ENCODE measurements around the gene MYCT1.

MYCT1 gene

DNA sequence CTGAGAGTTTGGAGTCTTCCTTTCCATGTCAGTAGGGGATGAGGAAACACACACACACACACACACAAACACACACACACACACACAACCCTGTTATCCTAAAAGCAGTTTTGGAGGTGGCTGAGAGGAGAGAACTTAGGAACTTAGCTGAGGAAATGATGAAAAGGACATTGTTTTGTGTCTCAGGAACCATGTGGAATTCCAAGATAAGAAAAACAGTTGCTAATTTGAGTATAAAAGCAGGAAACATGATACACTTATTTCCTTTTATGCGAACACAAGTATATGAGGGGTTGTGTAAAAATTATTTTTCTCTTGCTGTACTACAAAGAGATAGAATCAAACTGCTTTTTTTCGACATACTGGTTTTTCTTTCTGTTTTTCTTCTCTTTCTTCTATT is at the start of gene MYCT1:
Gene MYCT1, plus strand, starts transcription at position 264 of the 400 bp plus-strand sequence. Its CDS starts 6 bp downstream, at position 270.
- no peak within 1 kb of the TSS for H3K4me3 ChIP-seq (ENCODE audit: low read length)
- DNase-seq (ENCODE audit: low read depth): no peak
- TF ChIP-seq, protein P1, sequence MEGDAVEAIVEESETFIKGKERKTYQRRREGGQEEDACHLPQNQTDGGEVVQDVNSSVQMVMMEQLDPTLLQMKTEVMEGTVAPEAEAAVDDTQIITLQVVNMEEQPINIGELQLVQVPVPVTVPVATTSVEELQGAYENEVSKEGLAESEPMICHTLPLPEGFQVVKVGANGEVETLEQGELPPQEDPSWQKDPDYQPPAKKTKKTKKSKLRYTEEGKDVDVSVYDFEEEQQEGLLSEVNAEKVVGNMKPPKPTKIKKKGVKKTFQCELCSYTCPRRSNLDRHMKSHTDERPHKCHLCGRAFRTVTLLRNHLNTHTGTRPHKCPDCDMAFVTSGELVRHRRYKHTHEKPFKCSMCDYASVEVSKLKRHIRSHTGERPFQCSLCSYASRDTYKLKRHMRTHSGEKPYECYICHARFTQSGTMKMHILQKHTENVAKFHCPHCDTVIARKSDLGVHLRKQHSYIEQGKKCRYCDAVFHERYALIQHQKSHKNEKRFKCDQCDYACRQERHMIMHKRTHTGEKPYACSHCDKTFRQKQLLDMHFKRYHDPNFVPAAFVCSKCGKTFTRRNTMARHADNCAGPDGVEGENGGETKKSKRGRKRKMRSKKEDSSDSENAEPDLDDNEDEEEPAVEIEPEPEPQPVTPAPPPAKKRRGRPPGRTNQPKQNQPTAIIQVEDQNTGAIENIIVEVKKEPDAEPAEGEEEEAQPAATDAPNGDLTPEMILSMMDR (conservative IDR thresholded peaks at IDR 0.05; ENCODE audit: low read length): no peak

- TF ChIP-seq, protein P1 (conservative IDR thresholded peaks at IDR 0.05; ENCODE audit: low read length): no peak
- DNase-seq (ENCODE audit: low read depth): peak; percentile 56
- H3K4me3 ChIP-seq (ENCODE audit: low read length): no peak overlapping the region
Observed at GRCh38 chr6:152648105-152648504, 49.6 kb upstream of the MYCT1 start.

GRCh38 chr6:152651986-152652385 is 45.7 kb upstream of the MYCT1 start:
- no peak overlapping the region for H3K4me3 ChIP-seq (ENCODE audit: low read length)
- TF ChIP-seq, protein P1 (conservative IDR thresholded peaks at IDR 0.05; ENCODE audit: low read length): no peak
- DNase-seq (ENCODE audit: low read depth): peak; percentile 31

- DNase-seq (ENCODE audit: low read depth): no peak
- TF ChIP-seq, protein P1 (conservative IDR thresholded peaks at IDR 0.05; ENCODE audit: low read length): no peak
- no peak overlapping the region for H3K4me3 ChIP-seq (ENCODE audit: low read length)
Observed at GRCh38 chr6:152661776-152662175, 35.9 kb upstream of the MYCT1 start.

DNA sequence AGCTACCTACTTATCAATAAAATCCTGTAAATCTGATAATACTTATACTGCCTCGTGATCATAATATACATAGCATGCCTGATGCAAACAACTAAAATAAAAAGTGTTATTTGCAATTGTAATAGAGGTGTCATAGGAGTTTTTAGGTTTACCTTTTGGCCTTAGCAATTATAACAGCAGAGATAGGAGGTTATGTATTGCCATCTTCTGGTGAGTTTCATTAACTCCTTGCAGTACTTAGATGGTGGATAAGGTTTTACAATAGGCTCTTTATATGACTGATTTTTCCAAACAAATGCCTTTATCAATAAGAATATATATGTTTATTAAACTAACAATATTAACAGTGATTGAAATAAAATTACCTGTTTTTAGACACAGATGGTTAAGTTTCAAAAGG is 27.8 kb upstream of the MYCT1 start:
- TF ChIP-seq, protein P1 (conservative IDR thresholded peaks at IDR 0.05; ENCODE audit: low read length): peak; percentile 60
- peak; percentile 44 for DNase-seq (ENCODE audit: low read depth)
- H3K4me3 ChIP-seq (ENCODE audit: low read length): no peak overlapping the region

- DNase-seq (ENCODE audit: low read depth): peak; percentile 15
- TF ChIP-seq, protein P1 (conservative IDR thresholded peaks at IDR 0.05; ENCODE audit: low read length): no peak
- no peak overlapping the region for H3K4me3 ChIP-seq (ENCODE audit: low read length)
Observed at GRCh38 chr6:152671171-152671570, 26.5 kb upstream of the MYCT1 start.

- peak; percentile 18 for DNase-seq (ENCODE audit: low read depth)
- no peak overlapping the region for H3K4me3 ChIP-seq (ENCODE audit: low read length)
- TF ChIP-seq, protein P1 (conservative IDR thresholded peaks at IDR 0.05; ENCODE audit: low read length): no peak
Observed at GRCh38 chr6:152673236-152673635, 24.5 kb upstream of the MYCT1 start.

Measured in AG10803 (cell line).